PC-9 (cell line): ENCODE results near the gene ASTL.

Source experiments
- EZH2 ChIP-seq: fragments of 200-600 bp; sonication (generic); IDR thresholded peaks from 2 replicates; pipeline ENCODE4 v1.8.0; 2017; ENCODE audit warnings: antibody characterized with exemption, low read depth
- TF ChIP-seq, protein P1 (sequence below): fragments of 200-600 bp; sonication (generic); conservative IDR thresholded peaks from 2 replicates; pipeline ENCODE4 v1.6.1; 2017; ENCODE audit warnings: mixed run types, antibody characterized with exemption, mild to moderate bottlenecking, moderate library complexity

DNA sequence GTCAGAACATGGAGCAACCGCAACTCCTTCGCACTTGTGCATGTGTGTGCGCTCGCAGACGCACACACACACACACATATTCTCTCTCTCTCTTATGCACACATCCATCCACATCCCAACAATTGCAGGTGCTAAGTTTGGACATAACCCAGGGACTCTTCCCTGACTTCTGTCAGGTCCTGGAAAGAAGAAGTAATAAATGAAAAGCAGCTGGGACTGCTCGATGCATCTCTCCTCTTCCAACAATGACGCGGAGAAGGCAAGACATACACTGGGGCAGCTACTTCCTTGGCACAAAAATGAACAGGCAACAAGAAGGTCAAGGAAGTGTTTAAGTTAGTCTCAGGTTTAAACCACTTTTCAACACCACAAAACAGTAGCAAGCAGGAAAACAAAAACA lies 46.7 kb upstream of the ASTL start:
- TF ChIP-seq, protein P1, sequence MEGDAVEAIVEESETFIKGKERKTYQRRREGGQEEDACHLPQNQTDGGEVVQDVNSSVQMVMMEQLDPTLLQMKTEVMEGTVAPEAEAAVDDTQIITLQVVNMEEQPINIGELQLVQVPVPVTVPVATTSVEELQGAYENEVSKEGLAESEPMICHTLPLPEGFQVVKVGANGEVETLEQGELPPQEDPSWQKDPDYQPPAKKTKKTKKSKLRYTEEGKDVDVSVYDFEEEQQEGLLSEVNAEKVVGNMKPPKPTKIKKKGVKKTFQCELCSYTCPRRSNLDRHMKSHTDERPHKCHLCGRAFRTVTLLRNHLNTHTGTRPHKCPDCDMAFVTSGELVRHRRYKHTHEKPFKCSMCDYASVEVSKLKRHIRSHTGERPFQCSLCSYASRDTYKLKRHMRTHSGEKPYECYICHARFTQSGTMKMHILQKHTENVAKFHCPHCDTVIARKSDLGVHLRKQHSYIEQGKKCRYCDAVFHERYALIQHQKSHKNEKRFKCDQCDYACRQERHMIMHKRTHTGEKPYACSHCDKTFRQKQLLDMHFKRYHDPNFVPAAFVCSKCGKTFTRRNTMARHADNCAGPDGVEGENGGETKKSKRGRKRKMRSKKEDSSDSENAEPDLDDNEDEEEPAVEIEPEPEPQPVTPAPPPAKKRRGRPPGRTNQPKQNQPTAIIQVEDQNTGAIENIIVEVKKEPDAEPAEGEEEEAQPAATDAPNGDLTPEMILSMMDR: no peak
- TF ChIP-seq EZH2: no peak
